Brain microvascular endothelial cell (primary cell): Measurements from ENCODE around the gene ACAT2.
"Not testable (repeated sequence)": the region's sequence is repeated elsewhere in the genome, so short reads cannot be mapped to it uniquely, and the experiment has no call there.

Source experiments
- DNase-seq: peaks from one replicate; pipeline ENCODE4 v3.0.0-alpha.2; 2020
- H3K27ac ChIP-seq: fragments of 250-450 bp; sonication (Bioruptor Pico); 2 replicates; pipeline ENCODE4 v1.5.1; 2020; ENCODE audit warnings: mild to moderate bottlenecking, moderate library complexity
- H3K27me3 ChIP-seq: fragments of 250-450 bp; sonication (Bioruptor Pico); replicated peaks from 2 replicates; pipeline ENCODE4 v1.5.1; 2020; ENCODE audit warnings: mild to moderate bottlenecking
- H3K36me3 ChIP-seq: fragments of 250-450 bp; sonication (Bioruptor Pico); replicated peaks from 2 replicates; pipeline ENCODE4 v1.5.1; 2020; ENCODE audit warnings: mild to moderate bottlenecking
- H3K4me3 ChIP-seq: 2 replicates; pipeline ENCODE4 v1.5.1; 2011; ENCODE audit warnings: low read depth, mild to moderate bottlenecking, control low read depth, low read length, moderate library complexity
- CTCF ChIP-seq: IDR thresholded peaks from 2 replicates; pipeline ENCODE4 v1.5.1; 2011; ENCODE audit warnings: low read depth, mild to moderate bottlenecking, moderate library complexity, low read length, control low read depth, inconsistent platforms; ENCODE audit errors: missing control alignments
- in situ Hi-C: cut with HindIII; loops from 2 replicates; pipeline ENCODE4 v1.10.0; 2017; ENCODE audit warnings: low sequenced_read_pairs, low pct_ligation_motif_present

The ACAT2 gene

GRCh38 chr6:159742165-159742564, 19.7 kb upstream of the ACAT2 start:
- no peak overlapping the region for H3K27ac ChIP-seq
- DNase-seq, result no peak
- TF ChIP-seq CTCF, result no peak
- no peak overlapping the region for H3K4me3 ChIP-seq
- in situ Hi-C loops, result no loop called here
- peaks cover 62% of the 10 kb centered on the region for H3K36me3 ChIP-seq
- H3K27me3 ChIP-seq, result no peaks in the 10 kb centered on the region

DNA sequence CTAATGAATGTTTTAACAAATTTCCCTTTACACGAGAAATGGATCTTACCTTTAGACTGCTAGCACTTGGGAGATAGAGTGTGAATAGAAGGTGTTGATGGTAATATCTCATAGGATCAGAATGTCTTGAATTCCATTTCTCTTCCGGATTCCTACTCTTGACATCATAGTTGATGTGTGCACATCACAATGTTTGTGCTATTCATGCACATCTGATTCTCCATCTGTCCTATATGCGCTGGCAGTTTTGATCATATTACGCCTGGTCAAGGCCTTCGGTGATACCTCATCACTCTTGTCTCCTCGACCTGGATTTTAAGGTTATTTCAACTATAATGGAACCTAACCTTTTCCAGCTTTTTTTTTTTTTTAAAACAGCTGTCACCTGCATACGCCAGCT, 16.8 kb upstream of the ACAT2 start:
- peaks cover 73% of the 10 kb centered on the region for H3K36me3 ChIP-seq
- in situ Hi-C loops, result no loop called here

GRCh38 chr6:159746759-159747158, 15.1 kb upstream of the ACAT2 start:
- no peak for DNase-seq
- Histone ChIP-seq H3K4me3 (no peak overlapping the region), H3K36me3 (peaks cover 68% of the 10 kb centered on the region), H3K27ac (no peak overlapping the region), H3K27me3 (no peaks in the 10 kb centered on the region)
- no peak for TF ChIP-seq CTCF
- in situ Hi-C loops, result no loop called here

More for the DNA sequence above, 16.8 kb upstream of the ACAT2 start:
- no peak overlapping the region for H3K27ac ChIP-seq
- H3K27me3 ChIP-seq, result no peaks in the 10 kb centered on the region
- H3K4me3 ChIP-seq, result no peak overlapping the region
- no peak for DNase-seq
- no peak for TF ChIP-seq CTCF

- H3K4me3 ChIP-seq, in situ Hi-C loops: not testable (repeated sequence)
- peaks cover 60% of the 10 kb centered on the region for H3K36me3 ChIP-seq
These were observed 13.7 kb upstream of the ACAT2 start for GRCh38 chr6:159748127-159748526.

GRCh38 chr6:159751448-159751847, 10.4 kb upstream of the ACAT2 start:
- Histone ChIP-seq H3K27me3 (no peaks in the 10 kb centered on the region), H3K27ac (no peak overlapping the region), H3K4me3 (no peak overlapping the region), H3K36me3 (peaks cover 47% of the 10 kb centered on the region)
- no peak for DNase-seq
- in situ Hi-C loops, result no loop called here
- TF ChIP-seq CTCF, result no peak

More at GRCh38 chr6:159748127-159748526, 13.7 kb upstream of the ACAT2 start:
- H3K27me3 ChIP-seq, DNase-seq, H3K27ac ChIP-seq: not testable (repeated sequence)

- no peak for TF ChIP-seq CTCF
- Histone ChIP-seq H3K36me3 (peaks cover 35% of the 10 kb centered on the region), H3K27me3 (no peaks in the 10 kb centered on the region), H3K4me3 (no peak overlapping the region), H3K27ac (no peak overlapping the region)
- DNase-seq, result no peak
- in situ Hi-C loops, result no loop called here
These were observed 8.6 kb upstream of the ACAT2 start for GRCh38 chr6:159753081-159753872.
